ENCODE measurements around the gene HTRA3.

- TF ChIP-seq CTCF (IDR thresholded peaks at IDR 0.05; ENCODE audit: insufficient read depth, low read length) (no peak), REST (IDR thresholded peaks at IDR 0.05; ENCODE audit: insufficient replicate concordance, low read depth) (no peak), POLR2AphosphoS5 (IDR thresholded peaks at IDR 0.05; ENCODE audit: low read depth) (no peak)
Observed at GRCh38 chr4:8328866-8329559, 59.5 kb downstream of the HTRA3 start.
